ENCODE results near the gene ERAP2. TPM values are rescaled to one million over a fixed set of nuclear protein-coding genes. Genes with fewer than 3 reads are reported as not detected.
A peak's percentile ranks its signal among the peaks of the same experiment; 100 is the strongest.

ERAP2 gene
- polyA plus RNA-seq, 1 donor, result 9.8 TPM

- DNase-seq, result no peak
These were observed 55.3 kb downstream of the ERAP2 start for GRCh38 chr5:96931605-96932004.

DNA sequence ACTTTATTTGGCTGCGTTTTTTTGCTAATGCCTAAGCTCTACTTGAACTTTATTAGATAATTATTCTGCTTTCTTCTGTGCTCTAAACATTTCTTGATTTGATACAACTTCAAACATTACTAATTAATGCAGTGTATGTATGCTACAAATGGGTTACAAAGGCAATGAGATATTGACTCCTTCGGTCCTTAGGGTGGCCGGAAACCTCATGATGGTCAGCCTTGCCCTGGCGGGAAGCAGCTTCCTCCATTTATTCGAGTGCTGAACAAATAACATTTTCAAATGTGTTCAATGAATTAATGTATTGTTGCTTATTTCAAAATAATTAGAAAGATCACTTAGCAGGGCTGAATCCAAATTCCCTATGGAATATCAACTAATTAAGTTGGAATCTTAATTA is 55.7 kb downstream of the ERAP2 start:
- DNase-seq, result no peak

DNA sequence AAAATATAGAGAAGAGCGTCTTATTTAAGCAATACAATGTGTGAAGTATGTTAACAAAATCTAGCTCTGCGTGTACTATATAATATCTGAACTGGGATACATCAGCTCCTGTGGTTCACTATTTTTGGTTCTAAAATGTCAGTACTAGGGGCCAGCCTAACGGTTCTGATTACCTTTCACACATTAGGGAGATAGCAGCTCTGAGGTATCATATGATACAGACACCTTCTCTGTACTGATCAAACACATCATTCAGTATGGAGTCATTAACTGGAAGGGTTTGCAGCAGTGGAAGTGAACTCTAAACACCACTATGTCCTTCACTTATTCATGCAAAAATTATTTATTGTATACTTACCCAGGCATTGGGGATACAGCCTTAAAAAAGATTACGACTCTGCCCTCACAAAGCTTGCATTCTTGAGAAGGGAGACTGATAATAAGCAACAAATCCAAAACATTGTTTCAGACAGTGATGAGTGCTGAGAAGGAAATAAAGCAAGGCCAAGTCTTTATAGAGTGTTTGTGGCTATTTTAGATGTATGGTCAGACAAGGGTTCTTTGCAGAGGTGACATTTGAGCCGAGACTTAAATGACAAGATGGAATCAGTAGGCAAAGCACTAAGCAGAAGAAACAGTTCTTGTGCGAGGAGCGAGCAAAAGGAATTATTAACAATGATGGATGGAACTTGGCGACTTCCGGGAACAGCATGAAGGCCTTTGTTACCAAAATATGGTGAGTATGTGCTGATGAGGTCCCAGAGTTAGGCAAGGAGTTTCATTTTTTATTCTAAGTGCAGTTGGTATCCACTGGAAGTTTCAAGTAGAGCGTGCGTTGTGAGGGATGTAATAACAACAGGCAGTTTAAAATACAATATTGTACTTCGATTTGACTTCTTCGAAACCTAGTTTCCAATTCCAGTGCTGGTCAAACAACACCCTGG is 57.7 kb downstream of the ERAP2 start:
- no peak for DNase-seq

DNA sequence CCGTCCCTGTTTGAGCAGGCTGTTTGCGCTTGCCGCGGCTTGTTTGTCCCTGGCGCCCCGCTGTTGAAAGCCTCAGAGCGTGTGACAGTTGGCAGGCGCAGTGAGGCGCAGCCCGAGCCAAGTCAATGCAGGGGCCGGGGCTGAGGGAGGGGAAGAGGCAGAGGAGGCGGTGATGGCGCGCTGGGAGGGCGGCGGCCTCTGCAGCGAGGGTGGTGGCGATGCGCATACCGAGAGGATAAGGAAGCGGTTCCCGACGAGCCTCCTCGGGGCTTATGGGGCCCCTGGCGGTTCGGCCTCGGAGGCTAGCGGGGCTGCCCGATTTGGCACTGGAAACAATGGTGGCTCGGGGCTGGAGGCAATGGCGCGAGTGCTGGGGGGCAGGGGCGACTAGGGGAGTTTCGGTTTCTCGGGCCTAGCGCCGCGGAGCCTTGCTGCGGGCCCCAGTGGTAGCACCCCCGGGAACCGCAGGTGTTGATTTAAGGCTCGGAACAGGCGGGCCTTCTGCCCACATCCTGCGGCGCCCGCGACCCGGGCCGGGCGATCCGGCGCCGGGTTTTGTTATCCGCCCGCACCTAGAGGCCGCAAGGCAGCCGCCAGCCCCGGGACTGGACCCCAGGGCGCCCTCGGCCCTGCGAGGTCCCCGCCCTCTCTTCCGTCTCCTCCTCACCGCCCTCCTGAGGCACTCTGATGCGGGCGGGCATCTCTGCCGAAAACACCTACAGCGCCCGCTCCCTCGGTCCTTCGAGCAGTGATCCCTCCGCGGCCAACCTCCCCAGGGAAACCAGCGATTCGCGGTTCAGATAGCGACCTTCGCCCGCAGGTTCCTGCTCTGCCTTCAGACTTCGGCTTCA is 58.6 kb downstream of the ERAP2 start:
- peak; percentile 91 for DNase-seq

- peak; percentile 95 for DNase-seq
These were observed 59.5 kb downstream of the ERAP2 start, which contains the start of gene LNPEP for GRCh38 chr5:96935559-96936430. LNPEP (plus strand) TSS chr5:96936080; CDS start chr5:96936156, 76 bp downstream.

DNA sequence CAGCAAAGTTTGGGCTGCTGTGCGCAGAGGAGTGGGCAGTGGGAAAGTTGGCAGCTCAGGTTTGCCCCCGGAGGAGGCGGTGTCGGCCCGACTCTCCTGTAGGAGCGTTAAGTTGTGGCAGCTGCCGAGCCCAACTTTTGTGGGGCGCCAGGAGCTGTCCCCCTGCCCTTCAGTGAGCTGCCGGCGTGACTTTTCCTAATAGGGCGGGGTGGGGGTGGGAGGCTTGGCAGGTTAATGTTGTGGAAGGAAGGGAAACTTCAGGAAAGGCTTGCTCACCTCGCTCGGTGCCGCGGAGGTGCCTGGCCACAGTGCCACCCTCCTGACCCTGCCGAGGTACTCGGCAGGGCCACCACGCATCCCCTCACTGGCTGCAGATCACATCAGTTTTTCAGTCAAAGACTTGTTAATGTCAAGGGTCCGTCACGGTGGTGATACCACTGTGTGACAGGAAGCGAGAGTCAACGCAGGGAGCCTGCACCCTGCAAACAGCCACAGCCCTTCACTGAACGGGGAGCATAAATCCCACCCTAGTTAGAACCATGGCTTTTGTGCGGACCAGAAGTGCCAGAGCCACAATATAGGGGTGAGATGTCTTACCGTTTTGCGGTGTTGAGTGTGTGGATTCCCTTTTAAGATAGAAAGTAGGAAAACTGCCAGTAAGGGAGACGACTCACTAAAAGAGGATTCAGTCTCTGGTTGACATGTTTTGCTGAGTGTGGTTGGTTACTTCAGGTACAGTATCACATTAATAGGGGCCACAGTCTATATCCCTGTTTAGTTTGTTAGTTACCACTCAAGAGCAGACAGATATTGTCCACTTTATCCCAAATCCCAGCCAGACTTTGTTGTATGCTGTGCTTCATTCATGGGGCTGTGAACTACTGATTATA is 60.4 kb downstream of the ERAP2 start:
- DNase-seq, result peak; percentile 24

GRCh38 chr5:96940586-96940985 is 64.3 kb downstream of the ERAP2 start:
- DNase-seq, result no peak

DNA sequence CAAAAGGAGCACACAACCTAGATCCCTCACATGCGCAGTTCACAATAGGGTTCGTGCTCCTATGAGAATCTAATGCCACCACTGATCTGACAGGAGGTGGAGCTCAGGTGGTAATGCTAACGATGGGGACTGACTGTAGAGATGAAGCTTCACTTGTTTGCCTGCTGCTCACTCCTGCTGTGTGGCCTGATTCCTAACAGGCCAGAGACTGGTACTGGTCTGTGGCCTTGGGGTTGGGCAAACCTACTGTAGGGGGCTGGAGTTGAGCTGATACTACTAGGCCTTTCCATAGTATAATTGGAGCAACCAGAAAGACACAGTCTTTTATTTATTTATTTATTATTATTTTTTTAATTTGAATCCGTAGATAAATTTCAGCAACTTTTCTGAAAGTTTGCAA is 64.8 kb downstream of the ERAP2 start:
- no peak for DNase-seq

GRCh38 chr5:96942078-96942477 is 65.8 kb downstream of the ERAP2 start:
- no peak for DNase-seq

DNA sequence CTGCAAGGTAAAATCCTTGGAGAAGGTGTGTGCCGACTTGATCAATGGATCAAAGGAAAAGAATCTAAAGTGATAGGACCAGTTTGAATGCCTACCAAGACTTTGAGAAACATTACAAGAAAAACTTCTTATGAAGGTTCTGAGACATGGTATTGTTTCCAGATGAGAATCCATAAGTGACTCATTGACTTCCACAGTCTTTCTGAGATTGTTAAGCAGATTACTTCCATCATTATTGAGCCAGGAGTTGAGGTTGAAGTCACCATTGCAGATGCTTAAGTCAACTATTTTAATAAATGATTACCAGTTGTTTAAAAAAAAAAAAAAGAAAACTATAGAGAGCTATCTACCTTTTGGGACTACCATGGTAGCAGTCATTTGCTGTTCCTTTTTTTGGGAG is 66.6 kb downstream of the ERAP2 start:
- no peak for DNase-seq

DNA sequence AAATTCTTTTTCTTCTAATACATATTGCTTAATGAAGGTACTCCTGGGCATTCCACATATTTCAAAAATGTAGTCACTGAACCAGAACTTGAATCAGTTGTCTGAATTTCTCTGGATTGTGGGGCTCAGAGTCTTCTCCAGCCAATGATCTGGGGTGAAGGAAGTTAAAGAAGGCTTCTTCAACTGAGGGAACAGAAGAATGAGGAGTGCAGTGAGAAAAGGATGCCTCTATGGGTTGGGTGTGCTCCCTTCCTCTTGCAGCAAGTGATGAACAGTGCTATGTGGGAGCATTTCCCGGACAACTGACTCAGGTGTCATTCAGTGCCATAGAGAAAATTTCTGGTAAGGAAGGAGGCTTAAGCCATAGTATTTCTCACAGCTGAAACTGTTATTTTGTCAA is 67.5 kb downstream of the ERAP2 start:
- DNase-seq, result no peak

GRCh38 chr5:96945144-96945897 is 69.0 kb downstream of the ERAP2 start:
- no peak for DNase-seq

- no peak for DNase-seq
These were observed 70.1 kb downstream of the ERAP2 start for GRCh38 chr5:96946381-96946780.

DNA sequence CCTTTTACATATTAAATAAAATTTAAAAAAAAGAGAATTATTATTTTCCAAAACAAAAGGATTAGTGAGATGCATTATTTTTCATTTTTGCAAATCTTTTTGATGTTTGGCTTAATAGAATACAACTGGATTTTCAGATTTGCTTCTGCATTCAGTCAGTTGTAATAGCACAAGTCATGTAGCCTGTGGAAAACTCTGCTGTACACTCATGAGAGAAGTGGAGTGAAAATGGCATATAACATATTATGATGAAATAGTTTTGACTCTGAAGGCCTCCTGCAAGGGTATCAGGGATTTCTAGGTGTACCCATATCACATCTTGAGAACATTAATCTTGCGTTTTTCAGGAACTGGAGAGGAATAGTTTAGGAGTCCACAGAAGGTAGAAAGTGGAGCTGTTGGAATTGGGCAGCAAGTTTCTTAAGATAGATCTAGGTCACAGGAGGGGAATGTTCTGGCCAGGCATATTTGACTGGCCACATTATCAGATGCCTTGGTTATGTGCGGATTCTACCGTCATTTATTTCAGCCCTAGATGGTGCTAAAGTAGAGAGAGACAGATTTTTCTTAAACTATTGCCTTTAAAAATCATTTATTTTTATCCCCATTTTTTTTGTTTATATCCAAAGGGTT is 75.9 kb downstream of the ERAP2 start:
- DNase-seq, result no peak

- no peak for DNase-seq
These were observed 76.9 kb downstream of the ERAP2 start for GRCh38 chr5:96952974-96953730.

DNA sequence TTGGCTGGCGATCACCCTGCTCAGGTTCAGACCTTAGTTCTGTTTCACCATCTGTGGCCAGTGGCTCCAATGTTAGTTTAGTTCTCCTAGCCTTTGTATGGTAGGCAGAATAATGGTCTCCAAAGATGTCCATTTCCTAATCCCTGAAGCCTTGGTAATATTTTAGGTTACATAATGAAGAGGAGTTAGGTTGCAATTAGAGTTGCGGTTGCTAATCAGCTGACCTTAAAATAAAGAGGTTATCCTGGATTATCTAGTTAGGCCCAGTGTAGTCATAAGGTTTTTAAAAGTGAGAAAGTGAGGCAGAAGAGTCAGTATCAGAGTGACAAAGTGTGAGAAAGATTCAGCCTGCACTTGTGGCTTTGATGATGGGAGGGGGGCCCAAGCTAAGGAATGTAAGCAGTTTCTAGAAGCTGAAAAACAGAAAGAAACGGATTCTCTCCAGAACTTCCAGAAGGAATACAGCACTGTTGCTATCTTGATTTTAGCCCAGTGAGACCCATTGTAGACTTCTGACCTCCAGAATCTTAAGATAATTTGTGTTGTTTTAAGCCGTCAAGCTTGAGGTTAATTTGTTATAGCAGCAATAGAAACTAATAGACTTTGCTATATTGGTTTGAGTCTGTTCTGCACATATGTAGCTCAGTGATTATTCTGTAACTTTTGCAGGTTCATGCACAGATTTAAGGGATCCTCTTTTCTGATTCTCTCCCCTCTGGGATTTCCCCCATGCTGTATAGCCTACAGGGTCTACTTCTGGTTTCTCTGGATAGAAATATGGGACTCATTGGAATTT is 81.2 kb downstream of the ERAP2 start:
- DNase-seq, result no peak

- no peak for DNase-seq
These were observed 82.7 kb downstream of the ERAP2 start for GRCh38 chr5:96958977-96959376.

- DNase-seq, result no peak
These were observed 84.8 kb downstream of the ERAP2 start for GRCh38 chr5:96961053-96961452.

Measured in left kidney (tissue), 2 donors.